Frontal cortex (tissue), 4 donors: ENCODE results near the gene ARL17B. TPM values are rescaled to one million over a fixed set of nuclear protein-coding genes. Genes with fewer than 3 reads are reported as not detected.
"Not testable (repeated sequence)": the region's sequence is repeated elsewhere in the genome, so short reads cannot be mapped to it uniquely, and the experiment has no call there.

ENCODE experiments used
- DNase-seq, 2 donors: peaks; one replicate each; pipeline ENCODE4 v3.0.0; 2012; ENCODE audit warnings: low spot score in 2 of 2
- FAIRE-seq: peaks from 2 replicates; lab custom pipeline; 2012; peaks lifted over from hg19 to GRCh38; lab: Jason Lieb, UNC
- small RNA-seq: library from RNA; depleted of rRNA; stranded (forward); fragments of <200 nt; gene quantifications from one replicate; pipeline ENCODE3, GENCODE V24; 2014
- total RNA-seq: library from RNA; depleted of rRNA; stranded (reverse); fragments of >200 nt; gene quantifications from one replicate; pipeline ENCODE4 v1.2.3, GENCODE V29; 2014
- donor health status: control.
- donor health status: control.
- donor health status: control.

ARL17B gene
- total RNA-seq, 1 donor from 2014 or later, result 20.0 TPM

GRCh38 chr17:46259845-46260661, 101.5 kb downstream of the ARL17B start:
- not testable (repeated sequence) for DNase-seq, FAIRE-seq

GRCh38 chr17:46256369-46256768, 105.2 kb downstream of the ARL17B start:
- FAIRE-seq, DNase-seq: not testable (repeated sequence)

GRCh38 chr17:46254215-46254614, 107.4 kb downstream of the ARL17B start:
- DNase-seq, FAIRE-seq: not testable (repeated sequence)

GRCh38 chr17:46253722-46254121, 107.8 kb downstream of the ARL17B start:
- not testable (repeated sequence) for DNase-seq, FAIRE-seq

- not testable (repeated sequence) for FAIRE-seq
Observed at GRCh38 chr17:46252804-46253203, 108.8 kb downstream of the ARL17B start.

GRCh38 chr17:46249153-46249552, 112.4 kb downstream of the ARL17B start:
- FAIRE-seq, DNase-seq: not testable (repeated sequence)

More at GRCh38 chr17:46252804-46253203, 108.8 kb downstream of the ARL17B start:
- DNase-seq, result not testable (repeated sequence)

GRCh38 chr17:46244949-46245768, 116.4 kb downstream of the ARL17B start:
- not testable (repeated sequence) for DNase-seq, FAIRE-seq

GRCh38 chr17:46244339-46244913, 117.1 kb downstream of the ARL17B start:
- not testable (repeated sequence) for FAIRE-seq, DNase-seq

GRCh38 chr17:46243928-46244327, 117.6 kb downstream of the ARL17B start:
- DNase-seq, FAIRE-seq: not testable (repeated sequence)

GRCh38 chr17:46243505-46243904, 118.1 kb downstream of the ARL17B start:
- DNase-seq, FAIRE-seq: not testable (repeated sequence)

- not testable (repeated sequence) for DNase-seq, FAIRE-seq
Observed at GRCh38 chr17:46231359-46231758, 130.2 kb downstream of the ARL17B start.

GRCh38 chr17:46225274-46225794, 136.2 kb downstream of the ARL17B start:
- not testable (repeated sequence) for FAIRE-seq

GRCh38 chr17:46224864-46225263, 136.7 kb downstream of the ARL17B start:
- not testable (repeated sequence) for FAIRE-seq
- peak in 1 of 2 donors; percentile 9 for DNase-seq

More at GRCh38 chr17:46225274-46225794, 136.2 kb downstream of the ARL17B start:
- DNase-seq, result peak; percentile 68 to 71

Small RNA genes lying within 50 kb of the gene (small RNA-seq; reads per million reads assigned to genes)
- not detected for gene RN7SL656P

Other genes with a start within 250 kb of the ARL17B start
- 113 TPM for gene KANSL1, start 168.3 kb downstream of the ARL17B start, total RNA-seq
- gene LRRC37A, start 66.6 kb downstream of the ARL17B start, total RNA-seq, result 6.1 TPM
- gene LRRC37A2, start 150.7 kb upstream of the ARL17B start, total RNA-seq, result 9.4 TPM
- 13.9 TPM for gene ARL17A, start 217.9 kb upstream of the ARL17B start, total RNA-seq
- 89.3 TPM for gene NSF, start 228.9 kb upstream of the ARL17B start, total RNA-seq